Smooth muscle cell (in vitro differentiated cells): ENCODE measurements around the gene INPP5K. TPM values are rescaled to one million over a fixed set of nuclear protein-coding genes. Genes with fewer than 3 reads are reported as not detected.

Experiments used
- DNase-seq: peaks from one replicate; lab custom pipeline; 2025; ENCODE audit not compliant: unreplicated experiment; lab: John Stamatoyannopoulos, UW
- H2AFZ ChIP-seq: fragments of 200-600 bp; sonication (generic); 2 replicates; pipeline ENCODE4 v1.6.0; 2016; ENCODE audit warnings: antibody characterized with exemption, low read depth, mild to moderate bottlenecking
- H3F3A ChIP-seq: fragments of 200-600 bp; sonication (generic); 2 replicates; pipeline ENCODE4 v1.6.0; 2017; ENCODE audit warnings: antibody characterized with exemption, low read depth
- H3K27ac ChIP-seq: fragments of 200-600 bp; sonication (generic); 2 replicates; pipeline ENCODE4 v1.5.1; 2016; ENCODE audit warnings: low read depth, mild to moderate bottlenecking
- H3K27me3 ChIP-seq: fragments of 200-600 bp; sonication (generic); 2 replicates; pipeline ENCODE4 v1.6.1; 2016; ENCODE audit warnings: low read depth, mild to moderate bottlenecking
- H3K36me3 ChIP-seq: fragments of 200-600 bp; sonication (generic); 2 replicates; pipeline ENCODE4 v1.5.1; 2016; ENCODE audit warnings: low read depth
- H3K4me1 ChIP-seq: fragments of 200-600 bp; sonication (generic); 2 replicates; pipeline ENCODE4 v1.5.1; 2016; ENCODE audit warnings: low read depth
- H3K4me2 ChIP-seq: fragments of 200-600 bp; sonication (generic); 2 replicates; pipeline ENCODE4 v1.6.0; 2016; ENCODE audit warnings: mild to moderate bottlenecking
- H3K4me3 ChIP-seq: fragments of 200-600 bp; sonication (generic); 2 replicates; pipeline ENCODE4 v1.5.1; 2016; ENCODE audit warnings: mild to moderate bottlenecking
- H3K79me2 ChIP-seq: fragments of 200-600 bp; sonication (generic); 2 replicates; pipeline ENCODE4 v1.6.0; 2016; ENCODE audit warnings: low read depth, mild to moderate bottlenecking
- H3K9ac ChIP-seq: fragments of 200-600 bp; sonication (generic); 2 replicates; pipeline ENCODE4 v1.6.0; 2016; ENCODE audit warnings: low read depth
- H3K9me3 ChIP-seq: fragments of 200-600 bp; sonication (generic); replicated peaks from 2 replicates; pipeline ENCODE4 v1.5.1; 2016; ENCODE audit warnings: low read depth
- H4K20me1 ChIP-seq: fragments of 200-600 bp; sonication (generic); 2 replicates; pipeline ENCODE4 v1.6.0; 2016; ENCODE audit warnings: low read depth
- WGBS: methylation state at CpG from one replicate; pipeline ENCODE4 v1.1.7; 2016; ENCODE audit warnings: low lambda C conversion rate; 5-methylcytosine and 5-hydroxymethylcytosine counted together
- polyA plus RNA-seq: library from polyadenylated mRNA; unstranded; fragments of >200 nt; fragmentation: Nextera tagmentation; extraction: Ambion mirVana; gene quantifications from 2 replicates; pipeline ENCODE4 v1.2.1, GENCODE V29; 2016
- total RNA-seq: library from RNA; depleted of rRNA; stranded (reverse); fragments of >200 nt; gene quantifications from 2 replicates; pipeline ENCODE4 v1.2.3, GENCODE V29; 2014
- TF ChIP-seq, protein P1 (sequence below): fragments of 200-600 bp; sonication (generic); IDR thresholded peaks from 2 replicates; pipeline ENCODE4 v1.5.1; 2017; ENCODE audit warnings: borderline replicate concordance, mild to moderate bottlenecking, antibody characterized with exemption; ENCODE audit not compliant: insufficient read depth, poor library complexity, severe bottlenecking

Gene INPP5K
- total and polyA plus RNA-seq, 2 experiments from 2014 or later = 9.6 to 12.6 TPM

DNA sequence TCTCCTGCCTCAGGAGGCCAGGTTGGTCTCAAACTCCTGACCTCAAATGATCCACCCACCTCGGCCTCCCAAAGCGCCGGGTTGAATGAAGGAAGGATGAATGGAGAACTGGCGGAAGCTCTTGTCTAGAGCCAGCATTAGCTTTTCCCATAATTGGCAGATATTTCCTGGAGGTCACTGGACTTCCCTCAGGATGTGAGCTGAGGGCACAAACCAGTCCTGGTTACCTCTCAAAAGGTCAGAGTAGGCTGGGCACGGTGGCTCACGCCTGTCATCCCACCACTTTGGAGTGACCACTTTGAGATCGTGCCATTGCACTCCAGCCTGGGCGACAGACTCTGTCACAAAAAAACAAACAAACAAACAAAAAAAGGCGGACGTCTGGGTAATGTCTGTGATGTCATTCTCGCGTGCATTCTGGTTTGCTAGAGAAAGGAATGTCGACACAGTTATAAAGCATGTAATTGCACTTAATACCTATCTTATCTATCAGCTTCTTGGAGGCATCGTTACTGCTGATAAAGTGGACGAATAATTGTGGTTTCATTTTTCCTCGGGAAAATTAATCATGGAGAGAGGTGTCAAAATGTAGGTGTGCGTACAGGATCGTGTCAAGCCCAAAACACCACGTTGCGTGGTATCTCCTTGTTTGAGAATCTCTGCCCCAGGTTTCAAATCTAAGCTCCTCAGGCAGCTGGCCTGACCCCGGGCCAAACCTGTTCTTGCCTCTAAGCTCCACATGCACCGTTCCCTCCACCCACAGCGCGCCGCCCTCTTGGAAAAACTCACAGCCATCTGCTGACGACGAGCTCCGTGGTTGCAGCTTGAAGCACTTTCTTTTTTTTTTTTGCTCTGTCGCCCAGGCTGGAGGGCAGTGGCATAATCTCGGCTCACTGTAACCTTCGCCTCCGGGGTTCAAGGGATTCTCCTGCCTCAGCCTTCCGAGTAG lies 54.0 kb downstream of the INPP5K start:
- WGBS = 79% methylated on average over 33 of the region's 33 CpGs
- H3K79me2 ChIP-seq = no peaks in the 10 kb centered on the region
- no peaks in the 10 kb centered on the region for H3K4me1 ChIP-seq
- H3K27ac ChIP-seq = peak overlapping the region; percentile 18
- no peaks in the 10 kb centered on the region for H3K9me3 ChIP-seq
- H3K27me3 ChIP-seq = no peaks in the 10 kb centered on the region
- H4K20me1 ChIP-seq = no peaks in the 10 kb centered on the region
- no peaks in the 10 kb centered on the region for H3F3A ChIP-seq
- DNase-seq = no peak
- H3K4me3 ChIP-seq = no peak overlapping the region
- no peak overlapping the region for H3K9ac ChIP-seq
- no peaks in the 10 kb centered on the region for H3K36me3 ChIP-seq
- H3K4me2 ChIP-seq = no peak overlapping the region
- H2AFZ ChIP-seq = no peak overlapping the region
- TF ChIP-seq, protein P1, sequence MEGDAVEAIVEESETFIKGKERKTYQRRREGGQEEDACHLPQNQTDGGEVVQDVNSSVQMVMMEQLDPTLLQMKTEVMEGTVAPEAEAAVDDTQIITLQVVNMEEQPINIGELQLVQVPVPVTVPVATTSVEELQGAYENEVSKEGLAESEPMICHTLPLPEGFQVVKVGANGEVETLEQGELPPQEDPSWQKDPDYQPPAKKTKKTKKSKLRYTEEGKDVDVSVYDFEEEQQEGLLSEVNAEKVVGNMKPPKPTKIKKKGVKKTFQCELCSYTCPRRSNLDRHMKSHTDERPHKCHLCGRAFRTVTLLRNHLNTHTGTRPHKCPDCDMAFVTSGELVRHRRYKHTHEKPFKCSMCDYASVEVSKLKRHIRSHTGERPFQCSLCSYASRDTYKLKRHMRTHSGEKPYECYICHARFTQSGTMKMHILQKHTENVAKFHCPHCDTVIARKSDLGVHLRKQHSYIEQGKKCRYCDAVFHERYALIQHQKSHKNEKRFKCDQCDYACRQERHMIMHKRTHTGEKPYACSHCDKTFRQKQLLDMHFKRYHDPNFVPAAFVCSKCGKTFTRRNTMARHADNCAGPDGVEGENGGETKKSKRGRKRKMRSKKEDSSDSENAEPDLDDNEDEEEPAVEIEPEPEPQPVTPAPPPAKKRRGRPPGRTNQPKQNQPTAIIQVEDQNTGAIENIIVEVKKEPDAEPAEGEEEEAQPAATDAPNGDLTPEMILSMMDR = no peak

DNA sequence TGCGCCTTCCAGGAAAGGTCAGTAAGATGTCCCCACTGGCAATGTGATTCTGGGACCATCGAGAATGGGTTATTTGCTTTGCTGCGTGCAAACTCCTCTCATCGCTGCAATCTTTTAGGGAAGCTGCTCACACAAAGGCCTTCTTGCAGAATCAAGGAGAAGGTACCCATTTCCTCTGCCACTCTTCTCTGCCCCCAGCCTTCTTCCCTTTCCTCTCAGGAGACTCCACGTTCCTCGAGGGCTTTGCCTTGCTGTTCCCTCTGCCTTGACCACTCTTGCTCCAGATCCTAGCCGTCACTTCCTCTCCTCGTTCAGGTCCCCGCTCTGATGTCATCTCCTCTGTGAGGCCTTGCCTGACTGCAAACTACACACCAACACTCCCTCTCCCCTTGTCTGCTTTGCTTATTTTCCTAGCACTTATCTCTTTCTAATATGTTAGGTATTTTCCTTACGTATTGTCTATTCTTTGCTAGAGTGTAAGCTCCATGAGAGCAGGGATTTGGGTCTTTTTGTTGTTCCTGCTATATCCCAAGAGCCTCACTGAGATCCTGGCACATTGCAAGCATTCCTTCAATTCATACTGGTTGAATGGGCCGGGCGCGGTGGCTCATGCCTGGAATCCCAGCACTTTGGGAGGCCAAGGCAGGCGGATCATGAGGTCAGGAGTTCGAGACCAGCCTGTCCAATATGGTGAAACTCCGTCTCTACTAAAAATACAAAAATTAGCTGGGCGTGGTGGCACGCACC lies 55.0 kb downstream of the INPP5K start:
- no peak for DNase-seq
- Histone ChIP-seq H3K9me3 (no peaks in the 10 kb centered on the region), H4K20me1 (no peaks in the 10 kb centered on the region), H3K4me2 (no peak overlapping the region), H3K4me3 (no peak overlapping the region), H2AFZ (no peak overlapping the region), H3K27ac (no peak overlapping the region), H3K79me2 (no peaks in the 10 kb centered on the region), H3K4me1 (peaks cover 3% of the 10 kb centered on the region), H3F3A (peaks cover 3% of the 10 kb centered on the region), H3K36me3 (no peaks in the 10 kb centered on the region), H3K9ac (no peak overlapping the region), H3K27me3 (no peaks in the 10 kb centered on the region)
- WGBS = 96% methylated on average over 18 of the region's 18 CpGs
- TF ChIP-seq, protein P1 = no peak

DNA sequence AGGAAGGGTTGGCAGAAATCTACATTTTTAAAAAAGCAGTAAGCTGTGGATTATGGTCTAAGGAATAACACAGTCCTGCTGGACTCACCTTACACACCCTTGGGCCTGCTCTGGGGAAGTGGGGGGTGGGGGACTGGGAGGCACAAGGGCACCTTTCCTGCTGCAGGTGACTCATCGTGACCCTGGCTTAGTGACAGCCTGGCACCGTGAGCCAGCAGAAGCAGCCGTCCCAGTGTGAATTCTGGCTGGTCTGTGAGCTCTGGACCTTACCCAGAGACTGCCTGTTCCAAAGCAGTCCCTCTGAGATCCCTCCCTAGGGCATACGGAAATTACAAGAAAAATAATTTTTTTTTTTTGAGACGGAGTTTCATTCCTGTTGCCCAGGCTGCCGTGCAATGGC lies 56.2 kb downstream of the INPP5K start:
- TF ChIP-seq, protein P1 = no peak
- Histone ChIP-seq H3K9me3 (no peaks in the 10 kb centered on the region), H4K20me1 (peaks cover 4% of the 10 kb centered on the region), H3K79me2 (peaks cover 7% of the 10 kb centered on the region), H3F3A (peaks cover 3% of the 10 kb centered on the region), H3K27me3 (no peaks in the 10 kb centered on the region), H3K4me3 (no peak overlapping the region), H3K9ac (no peak overlapping the region), H2AFZ (no peak overlapping the region), H3K27ac (no peak overlapping the region), H3K4me1 (peaks cover 3% of the 10 kb centered on the region), H3K4me2 (no peak overlapping the region), H3K36me3 (no peaks in the 10 kb centered on the region)
- 81% methylated on average over 6 of the region's 6 CpGs for WGBS
- no peak for DNase-seq
